AG04449 (cell line): ENCODE results near the gene ABTB2.

Experiments
- CTCF ChIA-PET: fragments of 350-600 bp; formaldehyde crosslinking; extraction: SDS; loops from one replicate; lab custom pipeline; 2021; ENCODE audit warnings: antibody characterized with exemption; lab: Yijun Ruan, JAX
- POLR2A ChIA-PET: fragments of 400-600, 350-600 bp; formaldehyde crosslinking; extraction: SDS; loops from one replicate; lab custom pipeline; 2020; ENCODE audit warnings: antibody characterized with exemption, inconsistent platforms; lab: Yijun Ruan, JAX
- DNase-seq: peaks from one replicate; pipeline ENCODE4 v3.0.0-alpha.2; 2010; ENCODE audit warnings: low read depth, low spot score
- H3K4me3 ChIP-seq: 2 replicates; pipeline ENCODE4 v1.5.1; 2011; ENCODE audit warnings: low read depth, mild to moderate bottlenecking, control low read depth, low read length
- CTCF ChIP-seq: IDR thresholded peaks from one replicate; pipeline ENCODE4 v1.5.1; 2011; ENCODE audit warnings: mild to moderate bottlenecking, moderate library complexity, low read length, control low read depth, inconsistent platforms; ENCODE audit not compliant: insufficient read depth; ENCODE audit errors: missing control alignments

Gene ABTB2

GRCh38 chr11:34214961-34215805 is 142.6 kb downstream of the ABTB2 start:
- no peak for TF ChIP-seq CTCF
- no peak overlapping the region for H3K4me3 ChIP-seq
- ChIA-PET POLR2A (no interaction called here), CTCF (interaction anchor here (1.3 kb wide), 1 partner anchor 43 kb away, joined by 4 read pairs; no protein-coding TSS in a partner anchor)
- no peak for DNase-seq

- no peak overlapping the region for H3K4me3 ChIP-seq
- CTCF ChIA-PET = no interaction called here
- no peak for DNase-seq
- POLR2A ChIA-PET = no interaction called here
- no peak for TF ChIP-seq CTCF
These were observed 144.4 kb downstream of the ABTB2 start for GRCh38 chr11:34213366-34213765.

- TF ChIP-seq CTCF = no peak
- POLR2A ChIA-PET = no interaction called here
- CTCF ChIA-PET = no interaction called here
These were observed 145.2 kb downstream of the ABTB2 start for GRCh38 chr11:34212566-34212965.

GRCh38 chr11:34209809-34210208 is 148.0 kb downstream of the ABTB2 start:
- CTCF ChIA-PET = no interaction called here
- TF ChIP-seq CTCF = no peak
- H3K4me3 ChIP-seq = no peak overlapping the region
- POLR2A ChIA-PET = no interaction called here
- no peak for DNase-seq

More at GRCh38 chr11:34212566-34212965, 145.2 kb downstream of the ABTB2 start:
- no peak overlapping the region for H3K4me3 ChIP-seq
- DNase-seq = no peak

- TF ChIP-seq CTCF = no peak
- CTCF ChIA-PET = interaction anchor here (0.9 to 3.3 kb wide), 2 partner anchors 15 to 34 kb away, joined by 3 to 19 read pairs; no protein-coding TSS in a partner anchor
- POLR2A ChIA-PET = no interaction called here
- no peak for DNase-seq
- no peak overlapping the region for H3K4me3 ChIP-seq
These were observed 149.3 kb downstream of the ABTB2 start for GRCh38 chr11:34208266-34209135.
